ENCODE results near the gene ZMAT5. TPM values are rescaled to one million over a fixed set of nuclear protein-coding genes. Genes with fewer than 3 reads are reported as not detected.

Gene ZMAT5
- total RNA-seq, 1 donor from 2014 or later, result 37.1 TPM

DNA sequence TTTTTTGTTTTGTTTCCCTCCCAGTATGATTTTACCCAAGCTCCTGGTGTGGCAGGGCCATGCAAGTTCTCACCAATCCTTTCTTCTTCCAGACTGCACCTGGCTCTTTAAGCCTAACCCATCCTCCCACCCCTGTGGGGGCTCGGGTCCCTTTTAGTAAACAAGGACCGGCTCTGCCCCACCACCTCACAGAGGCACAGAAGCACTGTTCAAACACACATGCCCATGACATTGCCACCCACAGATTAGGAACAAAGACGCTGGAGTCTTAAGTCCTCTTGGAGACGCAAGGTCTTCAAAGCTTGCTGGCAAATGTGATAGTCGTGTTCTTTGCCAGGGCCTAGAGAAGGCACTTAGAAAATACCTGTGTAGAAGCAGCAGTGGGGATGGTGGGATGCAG, 19.2 kb upstream of the ZMAT5 start:
- H3K4me3 ChIP-seq (ENCODE audit: low read depth, low read length), result no peak overlapping the region
- TF ChIP-seq, protein P1, sequence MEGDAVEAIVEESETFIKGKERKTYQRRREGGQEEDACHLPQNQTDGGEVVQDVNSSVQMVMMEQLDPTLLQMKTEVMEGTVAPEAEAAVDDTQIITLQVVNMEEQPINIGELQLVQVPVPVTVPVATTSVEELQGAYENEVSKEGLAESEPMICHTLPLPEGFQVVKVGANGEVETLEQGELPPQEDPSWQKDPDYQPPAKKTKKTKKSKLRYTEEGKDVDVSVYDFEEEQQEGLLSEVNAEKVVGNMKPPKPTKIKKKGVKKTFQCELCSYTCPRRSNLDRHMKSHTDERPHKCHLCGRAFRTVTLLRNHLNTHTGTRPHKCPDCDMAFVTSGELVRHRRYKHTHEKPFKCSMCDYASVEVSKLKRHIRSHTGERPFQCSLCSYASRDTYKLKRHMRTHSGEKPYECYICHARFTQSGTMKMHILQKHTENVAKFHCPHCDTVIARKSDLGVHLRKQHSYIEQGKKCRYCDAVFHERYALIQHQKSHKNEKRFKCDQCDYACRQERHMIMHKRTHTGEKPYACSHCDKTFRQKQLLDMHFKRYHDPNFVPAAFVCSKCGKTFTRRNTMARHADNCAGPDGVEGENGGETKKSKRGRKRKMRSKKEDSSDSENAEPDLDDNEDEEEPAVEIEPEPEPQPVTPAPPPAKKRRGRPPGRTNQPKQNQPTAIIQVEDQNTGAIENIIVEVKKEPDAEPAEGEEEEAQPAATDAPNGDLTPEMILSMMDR (IDR thresholded peaks at IDR 0.05; ENCODE audit: insufficient read depth, low read length, poor library complexity, severe bottlenecking), result no peak
- H3K27me3 ChIP-seq (ENCODE audit: control insufficient read depth, insufficient read depth, low read length), result no peaks in the 10 kb centered on the region
- no peak for DNase-seq (ENCODE audit: low read depth)
- no peaks in the 10 kb centered on the region for H3K36me3 ChIP-seq (ENCODE audit: control insufficient read depth, insufficient read depth, low read length)

DNA sequence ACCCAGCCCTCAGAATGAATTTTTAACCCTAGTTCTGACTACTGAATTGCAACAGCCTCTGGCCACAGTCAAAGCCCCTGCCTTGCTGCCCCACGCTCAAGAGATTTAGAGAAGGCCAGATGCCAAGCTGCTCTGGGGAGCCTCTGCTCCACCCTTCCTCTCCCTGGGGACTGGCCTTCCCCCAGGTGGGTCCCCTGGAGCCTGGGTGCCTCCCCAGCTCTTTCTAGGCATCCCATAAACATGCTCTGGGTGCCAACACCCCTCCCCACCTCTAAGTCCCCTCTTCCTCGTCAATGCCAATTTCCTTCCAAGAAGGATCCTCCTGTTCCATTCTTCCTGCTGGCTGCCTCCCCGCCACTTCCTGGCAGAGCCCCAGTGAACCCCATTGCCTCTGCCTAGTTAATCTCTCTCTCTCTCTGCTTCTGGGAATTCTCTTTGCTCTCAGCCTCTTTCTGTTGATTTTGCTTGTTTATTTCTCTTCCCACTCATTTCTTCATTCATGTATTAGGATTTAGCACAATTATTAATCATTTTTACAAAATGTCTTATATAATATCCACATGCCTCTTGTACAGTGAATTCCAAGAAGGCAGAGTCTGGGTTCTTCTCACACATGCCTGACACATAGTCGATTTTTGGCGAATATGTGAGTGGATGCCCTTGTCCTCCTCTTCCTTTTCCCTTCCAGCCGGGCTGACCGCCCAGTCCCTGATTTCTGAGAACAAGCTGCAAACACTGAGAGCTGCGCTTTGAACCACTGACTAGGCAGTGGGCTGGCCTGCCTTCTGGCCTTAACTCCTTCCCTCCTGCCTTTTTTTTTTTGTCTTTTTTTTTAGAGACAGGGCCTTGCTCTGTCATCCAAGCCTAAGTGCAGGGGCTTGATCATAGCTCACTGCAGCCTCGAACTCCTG, 17.9 kb upstream of the ZMAT5 start:
- no peaks in the 10 kb centered on the region for H3K36me3 ChIP-seq (ENCODE audit: control insufficient read depth, insufficient read depth, low read length)
- TF ChIP-seq, protein P1 (IDR thresholded peaks at IDR 0.05; ENCODE audit: insufficient read depth, low read length, poor library complexity, severe bottlenecking), result no peak
- H3K27me3 ChIP-seq (ENCODE audit: control insufficient read depth, insufficient read depth, low read length), result no peaks in the 10 kb centered on the region
- no peak overlapping the region for H3K4me3 ChIP-seq (ENCODE audit: low read depth, low read length)
- no peak for DNase-seq (ENCODE audit: low read depth)

DNA sequence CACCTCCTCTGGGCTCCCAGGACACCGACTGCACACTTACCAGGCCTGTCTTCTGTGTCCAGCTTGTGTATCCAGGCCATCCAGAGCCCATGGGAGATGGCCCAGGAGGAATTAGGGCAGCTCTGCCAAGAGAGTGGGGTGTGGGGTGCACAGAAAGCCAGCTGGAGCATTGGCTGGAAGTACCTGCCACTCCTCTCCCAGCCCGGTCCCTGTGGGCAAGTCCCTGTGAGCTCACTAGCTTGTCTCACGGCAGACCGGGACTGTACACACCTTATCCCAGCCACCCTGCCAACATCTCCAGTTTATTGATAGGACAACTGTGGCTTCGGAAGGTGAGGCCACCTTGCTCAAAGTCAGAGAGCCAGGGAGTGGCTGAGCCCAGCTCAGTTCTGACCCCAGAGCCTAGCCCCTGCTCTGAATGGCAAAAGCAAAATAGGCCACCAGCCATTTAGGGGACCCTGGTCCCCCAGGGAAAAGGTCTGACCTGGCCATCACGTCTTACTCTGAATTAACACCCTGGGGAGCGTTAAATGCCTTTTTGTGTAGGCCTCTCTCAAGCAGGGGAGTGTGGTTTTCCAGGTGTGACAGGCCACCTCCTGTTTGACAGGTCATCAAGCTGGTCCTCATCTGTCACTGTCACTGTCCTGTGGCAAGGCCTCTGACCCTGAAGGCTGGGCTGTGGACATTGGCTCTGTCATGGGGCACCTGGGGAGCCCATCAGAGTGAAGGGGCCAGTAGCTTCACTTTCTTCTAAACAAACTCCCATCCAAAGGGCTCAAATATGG, 15.4 kb upstream of the ZMAT5 start:
- no peak for DNase-seq (ENCODE audit: low read depth)

DNA sequence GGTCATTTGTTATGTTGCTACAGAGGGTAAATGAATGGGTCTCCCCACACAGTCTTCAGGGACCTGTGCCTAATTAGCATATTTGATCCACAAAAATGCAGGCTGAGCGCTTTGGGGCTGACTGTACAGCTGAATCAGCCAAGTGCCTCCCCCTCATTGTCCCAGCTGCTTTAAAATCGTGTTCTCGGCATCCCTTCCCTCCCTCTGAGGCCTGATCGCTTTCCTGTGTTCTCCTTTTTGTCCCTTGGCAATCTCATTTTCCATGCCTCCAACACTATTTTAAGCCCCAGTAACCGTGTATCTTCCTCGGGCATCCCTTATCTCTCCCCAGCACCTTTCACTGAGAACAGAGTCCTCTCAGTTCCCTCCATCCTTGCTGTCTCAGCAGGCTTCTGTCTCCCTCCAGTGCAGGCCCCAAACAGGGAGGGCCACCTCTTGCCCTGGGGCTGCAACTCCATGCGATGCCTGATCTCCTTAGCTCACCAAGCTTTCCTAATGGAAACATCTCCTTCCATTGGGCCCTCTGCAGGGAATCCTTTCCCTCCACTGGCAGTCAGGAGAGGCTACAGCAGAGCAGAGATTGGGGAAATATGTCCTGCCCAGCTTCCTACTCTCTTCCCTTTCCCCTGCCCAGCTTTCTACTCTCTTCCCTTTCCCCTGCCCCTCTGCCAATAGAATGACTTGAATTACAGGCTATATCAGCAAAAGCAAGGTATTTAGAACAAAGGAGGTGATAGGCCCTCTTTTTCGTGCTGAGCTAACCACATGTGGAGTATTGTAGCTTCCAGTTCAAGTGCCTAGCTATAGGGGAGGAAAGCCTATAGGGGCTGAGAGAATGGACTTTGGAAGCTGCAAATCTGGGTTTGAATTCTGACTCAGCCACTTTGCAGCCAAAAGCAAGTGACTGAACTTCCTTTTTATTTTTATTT, 14.2 kb upstream of the ZMAT5 start:
- peak; percentile 79 for DNase-seq (ENCODE audit: low read depth)
- no peaks in the 10 kb centered on the region for H3K27me3 ChIP-seq (ENCODE audit: control insufficient read depth, insufficient read depth, low read length)
- H3K36me3 ChIP-seq (ENCODE audit: control insufficient read depth, insufficient read depth, low read length), result no peaks in the 10 kb centered on the region
- no peak overlapping the region for H3K4me3 ChIP-seq (ENCODE audit: low read depth, low read length)
- TF ChIP-seq, protein P1 (IDR thresholded peaks at IDR 0.05; ENCODE audit: insufficient read depth, low read length, poor library complexity, severe bottlenecking), result no peak

More for the DNA sequence above, 15.4 kb upstream of the ZMAT5 start:
- Histone ChIP-seq H3K27me3 (ENCODE audit: control insufficient read depth, insufficient read depth, low read length) (no peaks in the 10 kb centered on the region), H3K4me3 (ENCODE audit: low read depth, low read length) (no peak overlapping the region), H3K36me3 (ENCODE audit: control insufficient read depth, insufficient read depth, low read length) (no peaks in the 10 kb centered on the region)
- TF ChIP-seq, protein P1 (IDR thresholded peaks at IDR 0.05; ENCODE audit: insufficient read depth, low read length, poor library complexity, severe bottlenecking), result no peak

DNA sequence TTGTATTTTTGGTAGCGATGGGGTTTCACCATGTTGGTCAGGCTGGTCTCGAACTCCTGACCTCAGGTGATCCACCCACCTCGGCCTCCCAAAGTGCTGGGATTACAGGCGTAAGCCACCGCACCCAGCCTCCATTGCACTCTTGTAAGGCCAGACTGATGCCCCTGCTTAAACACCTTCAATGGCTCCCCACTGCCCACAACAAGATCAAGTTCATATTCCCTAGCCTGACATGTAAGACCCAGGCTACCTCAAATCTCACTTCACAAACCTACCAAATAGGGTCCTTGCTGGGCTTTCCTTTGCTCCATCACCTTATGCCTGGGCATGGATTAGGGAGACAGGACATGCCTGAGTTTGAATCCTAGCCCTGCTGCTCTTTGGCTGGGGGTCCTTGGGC, 13.4 kb upstream of the ZMAT5 start:
- Histone ChIP-seq H3K4me3 (ENCODE audit: low read depth, low read length) (no peak overlapping the region), H3K27me3 (ENCODE audit: control insufficient read depth, insufficient read depth, low read length) (no peaks in the 10 kb centered on the region)
- TF ChIP-seq, protein P1 (IDR thresholded peaks at IDR 0.05; ENCODE audit: insufficient read depth, low read length, poor library complexity, severe bottlenecking), result no peak

More for the DNA sequence above, 13.4 kb upstream of the ZMAT5 start:
- no peaks in the 10 kb centered on the region for H3K36me3 ChIP-seq (ENCODE audit: control insufficient read depth, insufficient read depth, low read length)
- DNase-seq (ENCODE audit: low read depth), result no peak

Measured in kidney epithelial cell (primary cell).